K562 (cell line): Measurements from ENCODE around the gene DOCK4.

Experiments
- ATF1 ChIP-seq, 2 experiments: fragments of 450-650 bp in 1 of 2; IDR thresholded peaks; 2 replicates each; pipeline ENCODE4 v1.6.1; 2016; ENCODE audit warnings: missing compliant biosample characterization in 1 of 2, missing genetic modification characterization in 1 of 2
- BRCA1 ChIP-seq, 2 experiments: fragments of 450-650 bp in 1 of 2; sonication (generic) in 1 of 2; formaldehyde crosslinking in 1 of 2; IDR thresholded peaks; 2 replicates each; pipeline versions ENCODE4 v1.5.0 to v1.6.1; 2017 to 2020; ENCODE audit warnings: mild to moderate bottlenecking in 1 of 2, missing genetic modification reagents in 1 of 2
- REST ChIP-seq, 2 experiments: fragments of 450-650 bp; formaldehyde crosslinking in 1 of 2; IDR thresholded peaks; 2 replicates each; pipeline versions ENCODE4 v1.4.0 to v1.6.1; 2014 to 2020; ENCODE audit warnings: mild to moderate bottlenecking in 2 of 2, borderline replicate concordance in 1 of 2, low read depth in 1 of 2
- ZBTB40 ChIP-seq, 2 experiments: fragments of 450-650 bp in 1 of 2; sonication (generic) in 1 of 2; formaldehyde crosslinking in 1 of 2; IDR thresholded peaks; 2 replicates each; pipeline versions ENCODE4 v1.7.1 to v1.9.0; 2016 to 2022; ENCODE audit warnings: inconsistent platforms in 1 of 2, mild to moderate bottlenecking in 1 of 2, missing genetic modification reagents in 1 of 2

- TF ChIP-seq REST (IDR thresholded peaks at IDR 0.05; ENCODE audit: borderline replicate concordance), result no peak
- TF ChIP-seq REST (CRISPR knock-in tag; IDR thresholded peaks at IDR 0.05; ENCODE audit: low read depth), result no peak
- no peak for TF ChIP-seq BRCA1 (IDR thresholded peaks at IDR 0.05)
- TF ChIP-seq BRCA1 (CRISPR knock-in tag; IDR thresholded peaks at IDR 0.05), result no peak
- TF ChIP-seq ZBTB40 (IDR thresholded peaks at IDR 0.05), result no peak
- TF ChIP-seq ZBTB40 (CRISPR knock-in tag; IDR thresholded peaks at IDR 0.05), result no peak
- TF ChIP-seq ATF1 (CRISPR knock-in tag; IDR thresholded peaks at IDR 0.05), result no peak
- no peak for TF ChIP-seq ATF1 (tag; IDR thresholded peaks at IDR 0.05)
Measured at GRCh38 chr7:112083776-112084355, 122.3 kb downstream of the DOCK4 start.
